A549 (cell line): ENCODE data around the gene NID2. TPM values are rescaled to one million over a fixed set of nuclear protein-coding genes. Genes with fewer than 3 reads are reported as not detected.

ENCODE experiments used
- ATAC-seq, 2 experiments: fragments of 200-7000 bp in 1 of 2; fragments of >200 bp in 1 of 2; cut with Nextera tagmentation in 1 of 2; cut with Tn5 transposase in 1 of 2; 3 replicates each; pipeline versions ENCODE4 v1.8.0 to v1.9.1; 2018 to 2020; ENCODE audit warnings: mild to moderate bottlenecking in 1 of 2, moderate library complexity in 1 of 2
- CTCF ChIA-PET: fragments of 300-600 bp; sonication (Branson Sonifier 250); formaldehyde crosslinking; extraction: SDS; loops from one replicate; lab custom pipeline; 2021; ENCODE audit warnings: antibody characterized with exemption, inconsistent platforms; lab: Yijun Ruan, JAX
- POLR2A ChIA-PET: fragments of 350-600 bp; formaldehyde crosslinking; extraction: SDS; loops from one replicate; lab custom pipeline; 2021; ENCODE audit warnings: antibody characterized with exemption, inconsistent platforms; lab: Yijun Ruan, JAX
- DNase-seq, 2 experiments: peaks; one replicate each; pipeline versions ENCODE4 v3.0.0 to v3.0.0-alpha.2; 2011 to 2016; ENCODE audit warnings: low read depth in 1 of 2, low spot score in 1 of 2
- FAIRE-seq: peaks from 2 replicates; lab custom pipeline; 2011; peaks lifted over from hg19 to GRCh38; lab: Jason Lieb, UNC
- H3K27ac ChIP-seq, 2 experiments: fragments of >200 bp; sonication (Bioruptor Twin); formaldehyde crosslinking; 3 replicates each; pipeline ENCODE4 v1.5.1; 2016 to 2017
- H3K4me1 ChIP-seq: fragments of >200 bp; sonication (Bioruptor Twin); formaldehyde crosslinking; 3 replicates; pipeline ENCODE4 v1.6.1; 2016
- H3K4me2 ChIP-seq: fragments of >200 bp; sonication (Bioruptor Twin); formaldehyde crosslinking; 3 replicates; pipeline ENCODE4 v1.6.1; 2016
- H3K4me3 ChIP-seq: fragments of >200 bp; sonication (Bioruptor Twin); formaldehyde crosslinking; 3 replicates; pipeline ENCODE4 v1.5.1; 2016
- H3K9me3 ChIP-seq: fragments of >200 bp; sonication (Bioruptor Twin); formaldehyde crosslinking; 3 replicates; pipeline ENCODE4 v1.6.1; 2016
- CBX2 ChIP-seq: fragments of 200-600 bp; sonication (generic); IDR thresholded peaks from 2 replicates; pipeline ENCODE4 v1.6.1; 2016; ENCODE audit warnings: low read depth, mild to moderate bottlenecking, borderline replicate concordance
- EP300 ChIP-seq, 2 experiments: fragments of >200 bp; sonication (Bioruptor Twin); formaldehyde crosslinking; IDR thresholded peaks; 2 replicates in 1 of 2; 3 replicates in 1 of 2; pipeline ENCODE4 v1.6.1; 2016 to 2017
- ESRRA ChIP-seq: fragments of 150-350 bp; IDR thresholded peaks from 2 replicates; pipeline ENCODE4 v1.6.1; 2014; ENCODE audit warnings: mild to moderate bottlenecking, low read length, borderline replicate concordance
- FOSB ChIP-seq: fragments of 250-450 bp; sonication (Bioruptor Pico); IDR thresholded peaks from 2 replicates; pipeline ENCODE4 v1.5.0; 2020; ENCODE audit warnings: mild to moderate bottlenecking, moderate library complexity
- FOSL2 ChIP-seq, 2 experiments: fragments of 450-650 bp in 1 of 2; fragments of >200 bp in 1 of 2; sonication (Bioruptor Twin) in 1 of 2; formaldehyde crosslinking; IDR thresholded peaks; 2 replicates each; pipeline versions ENCODE4 v1.5.0 to v1.6.1; 2016 to 2020; ENCODE audit warnings: mild to moderate bottlenecking in 1 of 2, moderate library complexity in 1 of 2
- FOXS1 ChIP-seq: fragments of 250-450 bp; sonication (Bioruptor Pico); IDR thresholded peaks from 2 replicates; pipeline ENCODE4 v1.5.0; 2020; ENCODE audit warnings: mild to moderate bottlenecking, moderate library complexity
- GATA3 ChIP-seq: IDR thresholded peaks from 2 replicates; pipeline ENCODE4 v1.6.1; 2012; ENCODE audit warnings: borderline replicate concordance
- JUN ChIP-seq, 2 experiments: fragments of >200 bp; sonication (Bioruptor Twin); formaldehyde crosslinking; IDR thresholded peaks; 2 replicates in 1 of 2; 3 replicates in 1 of 2; pipeline ENCODE4 v1.6.1; 2016 to 2017
- MAFK ChIP-seq: fragments of 450-650 bp; IDR thresholded peaks from 2 replicates; pipeline ENCODE4 v1.6.1; 2014; ENCODE audit not compliant: partially characterized antibody
- NFE2L2 ChIP-seq: fragments of 150-350 bp; conservative IDR thresholded peaks from 2 replicates; pipeline ENCODE4 v1.6.1; 2014; ENCODE audit warnings: low read length
- NR3C1 ChIP-seq: fragments of >200 bp; sonication (Bioruptor Twin); formaldehyde crosslinking; IDR thresholded peaks from 3 replicates; pipeline ENCODE4 v1.6.1; 2017
- PBX3 ChIP-seq: IDR thresholded peaks from 2 replicates; pipeline ENCODE4 v1.6.1; 2012
- PHF8 ChIP-seq: fragments of 200-600 bp; sonication (generic); IDR thresholded peaks from 2 replicates; pipeline ENCODE4 v1.6.1; 2016; ENCODE audit warnings: low read depth, mild to moderate bottlenecking, antibody characterized with exemption, moderate library complexity, borderline replicate concordance
- RFX5 ChIP-seq: fragments of 450-650 bp; IDR thresholded peaks from 2 replicates; pipeline ENCODE4 v1.7.1; 2014; ENCODE audit warnings: antibody characterized with exemption, mild to moderate bottlenecking, moderate library complexity
- RNF2 ChIP-seq: fragments of 200-600 bp; sonication (generic); IDR thresholded peaks from 2 replicates; pipeline ENCODE4 v1.6.1; 2016; ENCODE audit warnings: low read depth, mild to moderate bottlenecking, antibody characterized with exemption, moderate library complexity, borderline replicate concordance
- TFCP2L1 ChIP-seq: fragments of 250-450 bp; sonication (Bioruptor Pico); IDR thresholded peaks from 2 replicates; pipeline ENCODE4 v1.5.0; 2021; ENCODE audit warnings: mild to moderate bottlenecking
- TP53 ChIP-seq: fragments of 250-450 bp; sonication (Bioruptor Pico); IDR thresholded peaks from 2 replicates; pipeline ENCODE4 v1.5.0; 2021; ENCODE audit warnings: mild to moderate bottlenecking, moderate library complexity
- ZSCAN20 ChIP-seq: fragments of 250-450 bp; sonication (Bioruptor Pico); IDR thresholded peaks from 2 replicates; pipeline ENCODE4 v1.8.0; 2022; ENCODE audit warnings: mild to moderate bottlenecking, moderate library complexity
- WGBS: methylation state at CpG from one replicate; pipeline ENCODE4 v1.1.6; 2017; ENCODE audit errors: missing lambda C conversion rate; 5-methylcytosine and 5-hydroxymethylcytosine counted together
- polyA plus RNA-seq, 4 experiments: library from polyadenylated mRNA; depleted of rRNA in 3 of 4; stranded (reverse); fragments of >200 nt; fragmentation: RNase III in 1 of 4; extraction: RNeasy Plus Mini Kit Qiagen cat#74134 plus additional on column Dnase treatment in 1 of 4; gene quantifications; 2 replicates in 3 of 4; 3 replicates in 1 of 4; pipeline ENCODE4 v1.2.3, GENCODE V29; 2011 to 2017
- TF ChIP-seq, protein P1 (sequence below): fragments of 200-600 bp; sonication (generic); IDR thresholded peaks from 2 replicates; pipeline ENCODE4 v1.6.1; 2016; ENCODE audit warnings: antibody characterized with exemption, mild to moderate bottlenecking, moderate library complexity

The NID2 gene
- polyA plus RNA-seq, 2 of the 4 experiments (the other 2 are of a cell fraction) = 7.3 to 20.6 TPM

DNA sequence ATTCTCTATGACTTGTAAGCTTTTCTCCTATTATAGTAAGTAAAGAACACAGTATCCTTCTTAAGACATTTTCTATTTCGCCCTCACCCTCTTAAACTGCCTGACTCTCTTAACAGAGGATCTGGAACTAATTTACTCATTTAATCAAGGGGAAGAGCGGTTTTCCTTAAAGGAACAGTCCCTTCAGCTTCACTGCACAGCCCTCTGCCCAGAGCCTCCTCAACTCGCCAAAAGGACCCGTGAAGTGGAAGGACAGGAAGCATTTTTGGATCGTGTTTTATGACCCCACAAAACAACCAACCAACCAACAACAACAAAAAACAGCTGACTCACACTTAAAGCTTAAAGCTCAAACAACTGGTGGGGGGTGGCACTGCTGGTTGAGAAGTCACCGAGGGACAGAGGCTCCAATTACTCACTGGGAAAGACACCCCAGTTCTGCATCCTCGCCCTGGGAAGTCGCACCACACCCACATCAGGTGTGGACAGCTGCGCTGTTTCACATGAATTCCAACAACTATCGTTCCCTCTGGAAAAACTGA, 35.7 kb downstream of the NID2 start:
- no peak for DNase-seq
- WGBS = 53% methylated on average over 10 of the region's 10 CpGs
- Histone ChIP-seq H3K4me2 (peak overlapping the region; percentile 15; the same call in 1 of the 3 replicates), H3K4me1 (peaks cover 9% of the 10 kb centered on the region; the same call in 1 of the 3 replicates), H3K27ac (peak overlapping the region in 1 of 2 experiments; percentile 37; a peak in 1 of 6 replicates), H3K4me3 (no peak overlapping the region)
- CTCF ChIA-PET = interaction anchor here (2.0 to 2.8 kb wide), 3 partner anchors 10 to 98 kb away, joined by 8 to 10 read pairs (median 8); no protein-coding TSS in a partner anchor
- no peak for FAIRE-seq
- TF ChIP-seq FOSB = no peak
- peak; percentile 55 for TF ChIP-seq MAFK
- TF ChIP-seq, all 56 proteins: peak for 1
- H3K9me3 ChIP-seq = no peaks in the 10 kb centered on the region
- ATAC-seq = no peak
- POLR2A ChIA-PET = no interaction called here

DNA sequence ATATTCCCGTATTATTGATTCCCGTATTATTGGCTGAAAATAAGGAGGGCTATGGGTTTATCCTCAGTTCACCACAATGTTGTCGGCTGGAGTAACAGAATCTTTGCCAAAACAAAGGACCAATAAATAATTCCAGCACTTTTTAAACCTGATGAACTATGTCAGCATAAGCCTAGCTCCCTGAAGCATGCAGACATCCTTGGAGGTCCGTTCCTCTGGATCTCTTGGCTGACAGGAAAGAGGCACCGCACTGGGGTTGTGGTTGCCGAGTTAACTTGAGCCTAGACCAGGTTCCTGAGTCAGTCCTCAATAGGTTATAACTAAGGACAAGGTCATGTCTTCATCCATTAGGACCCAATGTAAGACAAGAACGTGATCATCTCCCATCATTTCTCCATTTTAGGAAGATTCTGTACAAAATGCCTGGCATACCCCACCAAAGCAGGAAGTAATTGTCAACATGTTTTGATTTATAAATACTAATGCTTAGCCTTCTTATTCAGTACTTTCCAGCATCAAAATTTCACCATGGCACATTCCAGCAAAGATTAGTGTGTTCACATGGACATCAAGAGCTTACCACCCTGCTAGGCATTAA, 36.6 kb downstream of the NID2 start:
- TF ChIP-seq FOSL2 (IDR thresholded peaks at IDR 0.05) (no peak), FOSL2 (CRISPR knock-in tag; IDR thresholded peaks at IDR 0.05) (no peak), NFE2L2 (no peak), RNF2 (no peak), ESRRA (no peak), FOXS1 (CRISPR knock-in tag) (no peak), RFX5 (no peak), PHF8 (no peak), CBX2 (no peak), GATA3 (no peak), PBX3 (no peak), NR3C1 (no peak), ZSCAN20 (CRISPR knock-in tag) (no peak), EP300 (IDR thresholded peaks at IDR 0.05) (no peak)
- TF ChIP-seq, protein P1, sequence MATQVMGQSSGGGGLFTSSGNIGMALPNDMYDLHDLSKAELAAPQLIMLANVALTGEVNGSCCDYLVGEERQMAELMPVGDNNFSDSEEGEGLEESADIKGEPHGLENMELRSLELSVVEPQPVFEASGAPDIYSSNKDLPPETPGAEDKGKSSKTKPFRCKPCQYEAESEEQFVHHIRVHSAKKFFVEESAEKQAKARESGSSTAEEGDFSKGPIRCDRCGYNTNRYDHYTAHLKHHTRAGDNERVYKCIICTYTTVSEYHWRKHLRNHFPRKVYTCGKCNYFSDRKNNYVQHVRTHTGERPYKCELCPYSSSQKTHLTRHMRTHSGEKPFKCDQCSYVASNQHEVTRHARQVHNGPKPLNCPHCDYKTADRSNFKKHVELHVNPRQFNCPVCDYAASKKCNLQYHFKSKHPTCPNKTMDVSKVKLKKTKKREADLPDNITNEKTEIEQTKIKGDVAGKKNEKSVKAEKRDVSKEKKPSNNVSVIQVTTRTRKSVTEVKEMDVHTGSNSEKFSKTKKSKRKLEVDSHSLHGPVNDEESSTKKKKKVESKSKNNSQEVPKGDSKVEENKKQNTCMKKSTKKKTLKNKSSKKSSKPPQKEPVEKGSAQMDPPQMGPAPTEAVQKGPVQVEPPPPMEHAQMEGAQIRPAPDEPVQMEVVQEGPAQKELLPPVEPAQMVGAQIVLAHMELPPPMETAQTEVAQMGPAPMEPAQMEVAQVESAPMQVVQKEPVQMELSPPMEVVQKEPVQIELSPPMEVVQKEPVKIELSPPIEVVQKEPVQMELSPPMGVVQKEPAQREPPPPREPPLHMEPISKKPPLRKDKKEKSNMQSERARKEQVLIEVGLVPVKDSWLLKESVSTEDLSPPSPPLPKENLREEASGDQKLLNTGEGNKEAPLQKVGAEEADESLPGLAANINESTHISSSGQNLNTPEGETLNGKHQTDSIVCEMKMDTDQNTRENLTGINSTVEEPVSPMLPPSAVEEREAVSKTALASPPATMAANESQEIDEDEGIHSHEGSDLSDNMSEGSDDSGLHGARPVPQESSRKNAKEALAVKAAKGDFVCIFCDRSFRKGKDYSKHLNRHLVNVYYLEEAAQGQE = no peak
- FAIRE-seq (no peak), ATAC-seq (no peak), DNase-seq (no peak)
- Histone ChIP-seq H3K4me3 (no peak overlapping the region), H3K4me2 (no peak overlapping the region), H3K4me1 (peaks cover 9% of the 10 kb centered on the region; the same call in 1 of the 3 replicates), H3K9me3 (no peaks in the 10 kb centered on the region), H3K27ac (no peak overlapping the region)
- WGBS = 74% methylated on average over 7 of the region's 7 CpGs
- POLR2A ChIA-PET = no interaction called here
- CTCF ChIA-PET = interaction anchor here (1.3 to 2.1 kb wide), 3 partner anchors 11 to 99 kb away, joined by 3 to 8 read pairs (median 8); no protein-coding TSS in a partner anchor

DNA sequence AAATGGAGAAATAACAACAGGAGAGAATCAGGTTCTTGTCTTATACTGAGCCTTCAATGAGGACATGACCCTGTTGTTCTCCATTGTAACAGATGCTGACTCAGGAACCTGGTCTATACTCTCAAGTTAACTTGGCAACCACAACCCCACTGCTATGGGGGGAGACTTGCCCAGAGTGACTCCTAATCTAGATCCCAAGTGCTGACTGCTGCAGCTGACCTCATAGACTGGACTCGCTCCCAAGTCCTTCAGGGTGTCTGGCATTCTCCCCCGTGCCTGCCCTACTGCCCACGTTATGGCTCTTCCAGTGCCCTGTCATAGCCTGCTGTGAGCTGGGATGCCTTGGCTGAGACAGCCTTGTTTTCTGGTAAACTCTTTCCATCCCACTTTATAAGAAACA, 37.1 kb downstream of the NID2 start:
- H3K4me1 ChIP-seq = peaks cover 9% of the 10 kb centered on the region; the same call in 1 of the 3 replicates
- no peak overlapping the region for H3K4me3 ChIP-seq
- POLR2A ChIA-PET = no interaction called here
- TF ChIP-seq PBX3 = no peak
- TF ChIP-seq JUN (IDR thresholded peaks at IDR 0.05) = no peak
- TF ChIP-seq NFE2L2 = no peak
- no peak for TF ChIP-seq TP53 (CRISPR knock-in tag)
- TF ChIP-seq RNF2 = no peak
- TF ChIP-seq TFCP2L1 (CRISPR knock-in tag) = no peak
- FAIRE-seq (no peak), DNase-seq (no peak), ATAC-seq (no peak)
- no peaks in the 10 kb centered on the region for H3K9me3 ChIP-seq
- WGBS = 76% methylated on average over 3 of the region's 3 CpGs
- H3K4me2 ChIP-seq = no peak overlapping the region
- H3K27ac ChIP-seq = no peak overlapping the region
- CTCF ChIA-PET = interaction anchor here (0.6 to 2.0 kb wide), 5 partner anchors 9 to 33 kb away, joined by 3 to 8 read pairs (median 3); no protein-coding TSS in a partner anchor
